ENCODE measurements around the gene RPL19. TPM values are rescaled to one million over a fixed set of nuclear protein-coding genes. Genes with fewer than 3 reads are reported as not detected.
"Not testable (repeated sequence)": the region's sequence is repeated elsewhere in the genome, so short reads cannot be mapped to it uniquely, and the experiment has no call there.

The RPL19 gene
- total RNA-seq, 2 experiments from 2014 or later, result 2,624 to 2,689 TPM

DNA sequence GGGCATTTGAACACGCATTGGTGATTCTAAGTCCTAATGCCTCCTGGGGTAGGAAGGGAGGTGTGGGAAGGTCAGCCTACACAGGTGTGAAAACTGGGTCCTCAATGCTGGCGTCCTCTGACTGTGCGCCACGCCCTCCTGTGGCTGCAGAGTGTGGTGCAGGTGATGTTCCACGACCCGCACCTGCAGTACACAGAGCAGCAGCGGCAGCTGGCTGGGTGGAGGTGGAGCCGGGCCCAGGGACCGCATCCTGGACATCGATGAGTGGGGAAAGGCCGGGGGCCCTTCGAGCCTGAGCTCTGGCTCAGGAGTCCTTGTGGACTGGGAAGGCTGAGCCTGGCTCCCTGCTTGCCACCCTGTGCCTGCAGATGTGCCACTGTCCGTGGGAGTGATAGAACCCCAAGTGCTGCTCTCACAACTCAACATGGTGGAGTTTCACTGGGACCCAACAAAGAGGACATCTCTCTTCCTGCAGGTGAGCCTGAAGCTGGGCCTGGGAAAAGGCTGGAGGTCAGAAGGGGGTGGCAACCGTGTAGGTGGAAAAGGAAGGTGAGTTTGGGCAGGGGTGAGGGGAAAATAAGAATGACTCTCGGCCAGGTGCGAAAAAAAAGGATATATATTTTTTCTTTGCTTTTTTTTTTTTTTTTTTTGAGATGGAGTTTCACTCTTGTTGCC is 39.7 kb downstream of the RPL19 start:
- intact Hi-C loops (cut with micrococcal nuclease), result loop anchor here (2.0 to 10.0 kb wide), 3 partner anchors 33 to 255 kb away; partner anchors contain the start of gene PLXDC1
- no peaks in the 10 kb centered on the region for H3K27me3 Mint-ChIP-seq
- no peaks in the 10 kb centered on the region for H3K36me3 Mint-ChIP-seq
- no peak overlapping the region for H3K27ac Mint-ChIP-seq
- peak; percentile 86 for DNase-seq
- no peak overlapping the region for H3K4me3 Mint-ChIP-seq
- POLR2A ChIA-PET, result interaction anchor here (0.7 to 2.8 kb wide), 2 partner anchors 40 to 66 kb away, joined by 3 to 15 read pairs; partner anchors contain the start of gene RPL19
- H3K4me1 Mint-ChIP-seq (ENCODE audit: low read depth), result peaks cover 24% of the 10 kb centered on the region
- H3K9me3 Mint-ChIP-seq, result no peaks in the 10 kb centered on the region
- CTCF ChIA-PET, result interaction anchor here (1.3 to 20.1 kb wide), 8 partner anchors 9 to 161 kb away, joined by 3 to 580 read pairs (median 6); partner anchors contain the start of genes FBXL20 and RPL19

GRCh38 chr17:39240631-39241030 is 40.5 kb downstream of the RPL19 start:
- Mint-ChIP-seq H3K4me3 (no peak overlapping the region), H3K36me3 (no peaks in the 10 kb centered on the region), H3K4me1 (ENCODE audit: low read depth) (peaks cover 25% of the 10 kb centered on the region), H3K9me3 (no peaks in the 10 kb centered on the region), H3K27me3 (no peaks in the 10 kb centered on the region), H3K27ac (no peak overlapping the region)
- ChIA-PET POLR2A (no interaction called here), CTCF (interaction anchor here (1.3 to 20.1 kb wide), 4 partner anchors 6 to 76 kb away, joined by 6 to 580 read pairs (median 75); partner anchors contain the start of gene RPL19)
- no peak for DNase-seq
- intact Hi-C loops (cut with micrococcal nuclease), result no loop called here

DNA sequence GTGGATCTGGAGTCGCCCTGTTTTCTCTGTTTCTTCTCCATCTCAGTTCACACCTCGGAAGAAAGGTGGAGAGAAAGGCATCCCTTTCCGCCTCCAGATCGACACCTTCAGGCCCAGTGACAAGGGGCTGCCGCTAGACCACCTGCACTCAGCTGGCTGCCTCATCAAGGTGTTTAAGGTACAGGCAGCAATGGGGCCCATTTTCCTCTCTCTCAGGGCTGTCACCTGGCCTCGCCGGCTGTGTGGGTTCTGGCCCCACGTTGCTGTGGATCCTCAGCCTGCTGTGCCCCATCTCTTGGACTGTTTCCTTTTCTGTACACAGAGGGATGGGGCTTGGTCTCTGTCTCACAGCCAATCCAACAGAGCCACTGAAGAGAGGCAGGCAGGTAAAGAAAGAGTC is 43.1 kb downstream of the RPL19 start:
- Mint-ChIP-seq H3K36me3 (no peaks in the 10 kb centered on the region), H3K4me3 (no peak overlapping the region), H3K27ac (no peak overlapping the region), H3K27me3 (no peaks in the 10 kb centered on the region), H3K9me3 (no peaks in the 10 kb centered on the region), H3K4me1 (ENCODE audit: low read depth) (peaks cover 20% of the 10 kb centered on the region)
- intact Hi-C loops (cut with micrococcal nuclease), result no loop called here
- no peak for DNase-seq
- ChIA-PET CTCF (interaction anchor here (0.6 to 20.1 kb wide), 5 partner anchors 9 to 230 kb away, joined by 3 to 580 read pairs (median 6); partner anchors contain the start of gene RPL19), POLR2A (interaction anchor here (0.6 kb wide), 1 partner anchor 400 kb away, joined by 3 read pairs; no protein-coding TSS in a partner anchor)

- intact Hi-C loops (cut with micrococcal nuclease), result loop anchor here (1.0 kb wide), 1 partner anchor 37 kb away; no protein-coding TSS in a partner anchor
- H3K36me3 Mint-ChIP-seq, result no peaks in the 10 kb centered on the region
- POLR2A ChIA-PET, result interaction anchor here (1.0 to 1.2 kb wide), 2 partner anchors 34 to 38 kb away, joined by 5 to 6 read pairs; no protein-coding TSS in a partner anchor
These were observed 44.0 kb downstream of the RPL19 start for GRCh38 chr17:39244016-39244599.

DNA sequence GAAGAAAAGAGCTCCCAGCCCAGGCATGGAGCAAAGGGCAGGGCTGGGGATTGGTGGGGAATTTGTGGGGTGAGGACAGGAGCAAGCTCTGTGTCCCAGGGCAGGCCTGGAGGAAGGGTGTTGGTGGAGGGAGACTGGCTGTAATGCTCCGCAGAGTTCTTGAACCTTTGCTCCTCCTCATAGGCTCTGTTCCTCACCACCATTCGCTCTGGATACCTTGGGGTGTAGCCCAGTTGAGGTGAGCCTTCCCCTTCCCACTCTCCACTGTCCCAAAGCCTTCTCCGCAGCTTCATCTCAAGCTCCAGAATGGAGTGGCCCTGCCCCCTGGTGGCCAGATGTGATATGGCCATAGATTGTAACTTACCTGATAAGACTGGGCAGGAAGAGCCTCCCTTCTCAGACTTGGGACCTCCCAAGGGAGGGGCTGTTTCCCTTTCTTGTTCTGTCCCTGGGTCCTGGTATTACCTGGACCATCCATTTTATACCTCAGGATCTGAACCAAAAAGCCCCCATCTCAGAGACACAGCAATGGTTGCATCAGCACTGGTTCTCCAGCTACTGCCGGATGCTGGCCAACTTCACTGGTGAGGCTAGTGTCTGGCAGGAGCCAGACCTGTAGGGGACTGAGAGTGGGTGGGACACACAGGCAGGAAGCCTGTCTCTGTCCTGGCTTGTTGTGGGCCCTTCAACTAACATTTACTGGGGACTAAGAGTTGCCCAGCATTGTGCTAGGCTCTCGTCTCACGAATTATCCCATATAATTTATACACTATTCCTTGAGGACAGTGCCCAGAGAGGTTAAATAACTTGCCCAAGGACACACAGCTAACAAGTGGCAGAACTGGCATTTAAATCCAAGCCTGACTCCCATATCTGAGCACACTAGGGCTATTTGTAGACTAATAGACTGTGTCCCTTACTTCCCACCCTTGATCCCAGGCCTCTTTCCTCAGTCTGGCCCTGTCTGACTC is 44.8 kb downstream of the RPL19 start:
- H3K9me3 Mint-ChIP-seq, result no peaks in the 10 kb centered on the region
- CTCF ChIA-PET, result interaction anchor here (0.6 to 20.1 kb wide), 37 partner anchors 8 to 928 kb away, joined by 3 to 580 read pairs (median 4); partner anchors contain the start of genes ARL5C, PLXDC1, RPL19 and STAC2
- H3K27ac Mint-ChIP-seq, result no peak overlapping the region
- H3K4me1 Mint-ChIP-seq (ENCODE audit: low read depth), result peaks cover 5% of the 10 kb centered on the region
- peak; percentile 91 for DNase-seq
- POLR2A ChIA-PET, result interaction anchor here (0.6 to 1.2 kb wide), 3 partner anchors 35 to 217 kb away, joined by 3 to 6 read pairs (median 5); partner anchors contain the start of gene CDK12
- no peaks in the 10 kb centered on the region for H3K36me3 Mint-ChIP-seq
- intact Hi-C loops (cut with micrococcal nuclease), result loop anchor here (1.0 kb wide), 1 partner anchor 38 kb away; no protein-coding TSS in a partner anchor
- H3K4me3 Mint-ChIP-seq, result no peak overlapping the region
- no peaks in the 10 kb centered on the region for H3K27me3 Mint-ChIP-seq

More at GRCh38 chr17:39244016-39244599, 44.0 kb downstream of the RPL19 start:
- H3K27me3 Mint-ChIP-seq, result no peaks in the 10 kb centered on the region
- DNase-seq, result no peak
- H3K9me3 Mint-ChIP-seq, result no peaks in the 10 kb centered on the region
- peaks cover 12% of the 10 kb centered on the region for H3K4me1 Mint-ChIP-seq (ENCODE audit: low read depth)
- no peak overlapping the region for H3K4me3 Mint-ChIP-seq
- no peak overlapping the region for H3K27ac Mint-ChIP-seq
- CTCF ChIA-PET, result interaction anchor here (0.6 to 20.1 kb wide), 34 partner anchors 9 to 927 kb away, joined by 3 to 580 read pairs (median 4); partner anchors contain the start of genes ARL5C, PLXDC1, RPL19 and STAC2

- Mint-ChIP-seq H3K27ac (no peak overlapping the region), H3K27me3 (no peaks in the 10 kb centered on the region), H3K36me3 (no peaks in the 10 kb centered on the region), H3K9me3 (no peaks in the 10 kb centered on the region), H3K4me1 (ENCODE audit: low read depth) (peaks cover 4% of the 10 kb centered on the region), H3K4me3 (no peak overlapping the region)
- no peak for DNase-seq
- CTCF ChIA-PET, result interaction anchor here (1.4 to 20.1 kb wide), 10 partner anchors 12 to 263 kb away, joined by 3 to 580 read pairs (median 14); partner anchors contain the start of genes ARL5C and RPL19
- intact Hi-C loops (cut with micrococcal nuclease), result no loop called here
- POLR2A ChIA-PET, result no interaction called here
These were observed 46.2 kb downstream of the RPL19 start for GRCh38 chr17:39246274-39246673.

DNA sequence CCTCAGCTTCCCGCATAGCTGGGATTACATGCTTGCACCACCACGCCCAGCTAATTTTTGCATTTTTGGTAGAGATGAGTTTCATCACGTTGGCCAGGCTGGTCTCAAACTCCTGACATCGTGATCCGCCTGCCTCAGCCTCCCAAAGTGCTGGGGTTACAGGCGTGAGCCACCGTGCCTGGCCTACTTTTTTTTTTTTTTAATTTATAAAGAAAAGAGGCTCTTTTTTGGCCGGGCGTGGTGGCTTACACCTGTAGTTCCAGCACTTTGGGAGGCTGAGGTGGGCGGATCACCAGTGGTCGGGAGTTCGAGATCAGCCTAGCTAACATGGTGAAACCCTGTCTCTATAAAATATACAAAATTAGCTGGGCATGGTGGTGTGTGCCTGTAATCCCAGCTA is 50.0 kb downstream of the RPL19 start:
- H3K4me1 Mint-ChIP-seq (ENCODE audit: low read depth); H3K27me3 Mint-ChIP-seq; DNase-seq; H3K9me3 Mint-ChIP-seq; intact Hi-C loops (cut with micrococcal nuclease); H3K4me3 Mint-ChIP-seq; H3K36me3 Mint-ChIP-seq; H3K27ac Mint-ChIP-seq: not testable (repeated sequence)
- CTCF ChIA-PET, result interaction anchor here (0.6 to 20.1 kb wide), 4 partner anchors 10 to 137 kb away, joined by 3 to 580 read pairs (median 75); partner anchors contain the start of gene RPL19
- POLR2A ChIA-PET, result interaction anchor here (1.0 kb wide), 1 partner anchor 42 kb away, joined by 3 read pairs; no protein-coding TSS in a partner anchor

- Mint-ChIP-seq H3K4me1 (ENCODE audit: low read depth) (no peaks in the 10 kb centered on the region), H3K27ac (no peak overlapping the region), H3K9me3 (no peaks in the 10 kb centered on the region), H3K4me3 (no peak overlapping the region), H3K27me3 (no peaks in the 10 kb centered on the region), H3K36me3 (peaks cover 5% of the 10 kb centered on the region)
- POLR2A ChIA-PET, result no interaction called here
- CTCF ChIA-PET, result interaction anchor here (0.6 to 2.2 kb wide), 3 partner anchors 17 to 351 kb away, joined by 3 to 5 read pairs (median 4); no protein-coding TSS in a partner anchor
- intact Hi-C loops (cut with micrococcal nuclease), result no loop called here
- no peak for DNase-seq
These were observed 51.9 kb downstream of the RPL19 start for GRCh38 chr17:39251997-39252396.

DNA sequence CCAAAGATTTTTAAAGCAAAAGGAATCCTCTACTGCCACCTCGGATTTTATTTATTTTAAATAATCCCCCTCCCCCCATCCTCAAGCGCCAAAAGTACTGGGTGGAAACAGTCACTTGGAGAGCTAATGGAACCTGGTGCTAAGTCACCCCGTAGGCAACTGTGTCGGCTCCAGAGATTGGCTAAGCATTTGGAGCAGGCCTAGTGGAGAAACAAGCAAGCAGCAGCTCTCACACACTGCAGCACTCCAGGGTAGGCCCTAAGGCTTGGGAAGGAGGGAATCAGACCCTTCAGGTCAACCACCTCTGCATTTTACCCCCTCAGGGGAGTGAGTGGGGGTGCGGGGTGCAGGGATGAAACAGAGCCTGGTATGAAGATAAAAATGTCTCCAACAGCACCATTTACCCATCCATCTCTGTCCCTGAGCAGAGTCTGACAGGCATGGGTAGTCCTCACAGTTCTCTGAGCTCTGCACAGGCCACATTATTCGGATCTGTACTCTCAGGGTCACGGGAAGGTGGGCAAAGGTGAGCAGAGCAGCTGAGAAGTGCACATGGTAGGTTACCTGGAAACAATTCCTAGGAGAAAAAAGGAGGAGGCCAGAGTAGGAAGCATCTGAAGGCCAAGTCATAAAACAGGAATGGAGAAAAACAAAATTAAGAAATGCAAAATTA is 52.8 kb downstream of the RPL19 start:
- Mint-ChIP-seq H3K9me3 (no peaks in the 10 kb centered on the region), H3K4me1 (ENCODE audit: low read depth) (no peaks in the 10 kb centered on the region), H3K27me3 (no peaks in the 10 kb centered on the region), H3K4me3 (no peak overlapping the region), H3K27ac (no peak overlapping the region), H3K36me3 (peaks cover 5% of the 10 kb centered on the region)
- intact Hi-C loops (cut with micrococcal nuclease), result no loop called here
- POLR2A ChIA-PET, result no interaction called here
- CTCF ChIA-PET, result interaction anchor here (0.7 to 2.2 kb wide), 4 partner anchors 8 to 88 kb away, joined by 3 to 8 read pairs (median 4); no protein-coding TSS in a partner anchor
- DNase-seq, result no peak
